ENCODE data around the gene C2CD4A.
"Not testable (repeated sequence)": the region's sequence is repeated elsewhere in the genome, so short reads cannot be mapped to it uniquely, and the experiment has no call there.

C2CD4A gene, protein sequence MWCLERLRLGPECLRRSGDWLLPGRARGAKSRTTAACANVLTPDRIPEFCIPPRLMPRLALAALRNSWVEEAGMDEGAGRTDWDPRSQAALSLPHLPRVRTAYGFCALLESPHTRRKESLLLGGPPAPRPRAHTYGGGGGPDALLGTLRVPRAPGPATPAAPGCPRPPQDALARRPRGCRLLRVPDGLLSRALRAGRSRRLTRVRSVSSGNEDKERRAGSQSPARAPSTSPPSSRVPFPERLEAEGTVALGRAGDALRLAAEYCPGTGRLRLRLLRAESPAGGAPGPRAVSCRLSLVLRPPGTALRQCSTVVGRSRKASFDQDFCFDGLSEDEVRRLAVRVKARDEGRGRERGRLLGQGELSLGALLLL

DNA sequence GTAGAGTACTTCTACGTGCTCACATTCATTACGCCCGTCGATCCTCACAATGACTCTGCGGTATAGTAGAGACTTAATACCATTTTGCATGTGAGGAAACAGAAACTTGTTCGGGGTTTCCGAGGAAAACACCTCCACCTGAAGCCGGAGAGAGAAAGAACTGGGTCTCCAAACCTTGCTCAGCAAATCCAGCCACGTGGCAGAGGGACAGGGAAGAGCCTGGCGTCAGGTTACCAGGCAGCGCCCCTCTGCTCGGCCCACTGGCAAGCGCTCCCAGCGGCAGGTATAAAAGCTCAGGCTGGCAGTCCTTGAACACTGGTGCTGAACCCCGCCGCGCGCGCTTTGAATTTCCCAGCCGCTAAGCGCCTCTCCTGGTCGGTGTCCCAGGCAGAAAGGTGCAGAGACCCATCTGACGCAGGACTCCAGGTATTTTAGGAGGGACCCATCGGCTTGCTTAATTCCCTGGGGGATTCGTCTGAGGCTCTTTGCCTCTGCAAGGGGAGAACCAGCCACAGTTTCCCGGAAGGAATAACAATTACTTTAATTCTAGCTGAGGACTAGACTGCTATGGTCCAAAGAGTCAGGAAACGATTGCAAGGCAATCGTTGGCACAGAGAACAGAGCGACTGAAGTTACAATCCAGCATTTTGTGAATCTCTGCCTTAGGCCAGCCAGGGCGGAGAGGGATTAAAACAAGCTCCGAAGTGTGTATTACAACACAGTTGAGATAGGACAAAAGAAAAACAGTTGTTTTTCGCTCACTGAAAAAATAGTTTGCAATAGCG, at the start of gene C2CD4A:
Gene C2CD4A, plus strand, starts transcription at position 315 of the 785 bp plus-strand sequence. CDS start 637 bp downstream, outside the sequence.
- FAIRE-seq (peak; percentile 60), DNase-seq (ENCODE audit: extremely low spot score, insufficient read length, low read depth) (no peak)

DNA sequence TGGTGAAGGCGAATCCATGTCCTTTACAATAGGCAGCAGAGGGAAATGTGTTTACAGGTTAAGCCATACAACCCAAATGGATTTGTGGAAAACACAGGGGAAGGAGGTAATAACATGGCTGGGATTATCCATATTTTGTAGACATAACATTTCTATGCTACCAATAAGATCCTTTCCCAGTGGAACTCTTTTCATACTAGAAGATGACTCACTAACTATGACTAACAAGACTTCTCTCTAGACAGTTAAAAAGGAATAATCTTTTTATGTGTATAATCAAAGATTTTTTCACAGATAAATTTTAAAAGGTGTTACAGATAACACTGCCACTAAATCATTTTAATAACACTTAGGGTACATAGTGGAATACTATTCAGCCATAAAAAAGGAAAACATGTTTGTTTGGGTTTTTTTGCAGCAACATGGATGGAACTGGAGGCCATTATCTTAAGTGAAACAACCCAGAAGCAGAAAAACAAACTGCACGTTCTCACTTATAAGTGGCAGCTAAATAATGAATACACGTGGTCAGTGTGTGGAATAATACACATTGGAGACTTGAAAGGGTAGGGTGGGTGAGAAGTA, 46.1 kb upstream of the C2CD4A start:
- DNase-seq (ENCODE audit: extremely low spot score, insufficient read length, low read depth): no peak

DNA sequence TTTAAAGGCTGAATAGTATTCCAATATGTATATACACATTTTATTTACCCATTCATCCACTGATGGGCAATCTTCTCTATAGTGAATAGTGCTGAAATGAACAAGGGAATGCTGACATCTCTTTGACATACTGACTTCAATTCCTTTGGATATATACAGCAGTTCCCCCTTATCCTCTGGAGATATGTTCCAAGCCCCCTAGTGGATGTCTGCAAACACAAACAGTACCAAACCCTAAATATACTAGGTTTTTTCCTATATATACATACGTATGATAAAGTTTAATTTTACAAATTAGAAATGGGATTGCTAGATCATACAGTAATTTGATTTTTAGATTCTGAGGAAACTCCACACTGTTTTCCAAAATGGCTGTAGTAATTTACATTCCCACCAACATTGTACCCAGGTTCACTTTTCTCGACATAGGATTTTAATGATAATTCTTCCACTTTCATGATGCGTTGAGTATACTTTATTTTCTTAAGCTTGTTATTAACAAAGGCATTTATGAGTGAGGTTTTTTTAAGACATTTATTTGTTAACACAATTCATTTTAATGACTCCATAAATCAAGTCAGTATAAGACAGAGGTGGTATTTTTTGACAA, 44.7 kb upstream of the C2CD4A start:
- FAIRE-seq (no peak), DNase-seq (ENCODE audit: extremely low spot score, insufficient read length, low read depth) (no peak)

More for the DNA sequence above, 46.1 kb upstream of the C2CD4A start:
- FAIRE-seq: no peak

DNA sequence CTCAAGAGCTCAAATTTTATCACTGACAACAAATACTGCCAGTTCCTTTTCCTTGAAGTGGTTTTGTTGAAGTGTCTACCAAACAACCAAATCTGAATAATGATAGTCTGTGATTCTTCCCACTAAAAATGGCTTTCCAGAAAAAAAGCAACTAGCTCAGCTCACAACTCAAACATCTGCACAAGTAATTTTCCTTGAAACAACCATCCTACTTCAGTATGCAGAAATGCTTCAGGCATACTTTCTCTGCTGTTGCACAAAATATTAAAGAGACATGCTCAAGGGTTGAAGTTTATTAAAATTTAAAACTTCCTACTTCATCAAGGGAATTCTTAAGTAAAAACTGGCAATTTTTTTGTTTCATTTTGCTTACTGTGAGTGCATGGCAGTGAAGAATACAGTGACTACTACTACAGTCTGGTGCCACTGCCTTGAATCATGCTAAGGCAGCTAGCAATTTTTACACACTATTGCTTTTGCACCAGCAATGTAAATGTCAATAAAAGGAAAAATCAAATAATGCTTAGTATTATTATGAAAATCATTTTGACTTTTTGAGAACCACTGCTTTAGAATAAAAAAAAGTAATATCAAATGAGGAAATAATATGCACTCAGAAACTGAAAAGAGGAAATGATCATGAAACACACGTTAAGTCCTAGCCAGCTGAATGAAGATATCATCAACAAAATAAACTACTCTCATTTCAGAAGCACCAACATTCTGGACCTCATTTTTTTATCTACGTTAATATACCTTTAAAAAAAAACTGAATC, 40.1 kb upstream of the C2CD4A start:
- DNase-seq (ENCODE audit: extremely low spot score, insufficient read length, low read depth): no peak
- no peak for FAIRE-seq

DNA sequence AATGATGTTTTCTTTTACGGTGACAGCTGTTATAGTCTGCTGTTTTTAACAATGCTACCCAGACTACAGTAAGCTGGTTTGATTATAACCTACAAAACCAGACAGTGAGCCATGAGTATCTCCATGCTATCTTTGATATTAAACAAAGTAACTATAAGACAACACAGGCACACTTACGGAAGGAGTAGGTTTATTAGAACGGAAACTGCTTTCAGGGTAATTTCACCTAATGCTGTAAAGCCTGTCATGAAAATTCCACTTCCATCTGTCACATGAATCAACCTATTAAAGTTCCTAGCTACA, 39.6 kb upstream of the C2CD4A start:
- no peak for DNase-seq (ENCODE audit: extremely low spot score, insufficient read length, low read depth)
- peak; percentile 62 for FAIRE-seq

DNA sequence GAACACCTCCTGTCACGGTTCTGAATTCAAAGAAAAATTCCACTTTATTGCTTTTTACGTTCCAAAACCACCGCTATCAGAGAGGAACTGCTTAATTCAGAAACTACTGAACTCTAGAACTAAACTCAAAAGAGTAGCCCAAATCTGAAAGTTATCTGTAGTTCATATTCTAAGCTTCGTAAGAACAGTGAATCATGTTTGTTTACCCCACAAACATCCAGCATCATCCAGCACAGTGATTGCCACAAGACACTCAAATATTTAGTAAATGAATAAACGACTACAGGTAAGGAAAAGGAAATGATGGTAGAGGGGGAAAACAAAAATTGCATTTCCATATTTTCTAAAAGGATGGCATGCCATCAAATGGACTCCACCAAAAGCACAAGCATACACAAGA, 38.9 kb upstream of the C2CD4A start:
- FAIRE-seq: peak; percentile 33

DNA sequence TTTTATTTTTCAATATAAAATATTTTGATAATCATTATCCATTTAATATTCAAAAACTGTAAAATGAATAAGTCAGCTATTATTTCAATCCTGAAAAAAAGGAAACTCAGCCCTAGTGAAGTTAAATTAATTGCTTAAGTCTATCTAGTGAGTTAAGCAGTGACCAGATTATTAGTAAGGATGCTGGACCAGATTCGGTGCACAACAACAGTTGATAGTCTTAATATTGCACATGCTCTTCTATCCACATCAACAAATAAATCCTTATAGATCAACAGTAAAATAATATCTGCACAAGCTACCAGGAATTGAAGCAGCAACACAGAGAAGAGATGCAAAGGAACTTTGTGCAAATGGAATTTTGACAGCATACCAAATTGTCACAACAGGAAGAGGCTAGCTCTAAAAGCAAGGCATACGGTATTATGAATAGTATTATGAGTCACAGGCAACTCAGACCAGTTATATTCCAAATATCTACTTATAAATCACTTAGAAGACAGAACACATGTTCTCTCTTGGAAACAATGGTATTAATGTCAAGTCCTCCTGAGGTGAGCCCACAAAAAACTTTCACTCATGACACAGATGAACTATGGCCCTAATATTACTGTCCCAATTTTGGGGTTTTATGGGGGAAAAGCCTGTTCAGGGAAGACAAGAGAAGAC, 31.4 kb upstream of the C2CD4A start:
- no peak for FAIRE-seq
- no peak for DNase-seq (ENCODE audit: extremely low spot score, insufficient read length, low read depth)

More for the DNA sequence above, 38.9 kb upstream of the C2CD4A start:
- DNase-seq (ENCODE audit: extremely low spot score, insufficient read length, low read depth): no peak

DNA sequence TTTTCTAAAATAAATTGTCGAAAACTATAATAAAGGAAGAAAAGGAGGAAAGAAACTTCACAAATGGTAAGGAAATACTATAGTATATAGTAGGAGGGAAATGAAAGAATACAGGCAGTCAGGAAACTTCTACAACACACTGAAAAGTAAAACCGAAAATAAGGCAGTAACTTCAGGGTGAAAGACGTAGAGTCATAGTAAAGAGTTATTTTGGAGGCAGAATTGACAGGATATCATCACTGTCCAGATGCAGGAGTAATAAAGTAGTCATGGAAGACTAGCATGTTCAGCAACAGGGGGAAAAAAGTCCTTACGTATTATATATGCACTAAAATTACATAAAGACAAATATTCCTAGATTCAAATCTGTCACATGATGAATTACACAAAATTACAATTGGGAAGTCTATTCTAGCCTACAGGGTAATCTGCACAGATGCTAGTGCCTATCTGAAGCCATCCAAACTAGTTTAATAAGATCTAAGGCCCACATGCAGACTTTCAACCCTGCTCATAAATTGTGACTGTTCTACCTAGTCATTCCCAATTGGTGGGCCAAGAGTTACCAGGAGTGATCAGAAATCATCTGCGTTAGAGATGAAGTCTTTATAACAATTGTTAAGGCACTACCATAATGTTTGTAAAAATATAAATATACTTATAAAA, 20.6 kb upstream of the C2CD4A start:
- peak; percentile 77 for FAIRE-seq

DNA sequence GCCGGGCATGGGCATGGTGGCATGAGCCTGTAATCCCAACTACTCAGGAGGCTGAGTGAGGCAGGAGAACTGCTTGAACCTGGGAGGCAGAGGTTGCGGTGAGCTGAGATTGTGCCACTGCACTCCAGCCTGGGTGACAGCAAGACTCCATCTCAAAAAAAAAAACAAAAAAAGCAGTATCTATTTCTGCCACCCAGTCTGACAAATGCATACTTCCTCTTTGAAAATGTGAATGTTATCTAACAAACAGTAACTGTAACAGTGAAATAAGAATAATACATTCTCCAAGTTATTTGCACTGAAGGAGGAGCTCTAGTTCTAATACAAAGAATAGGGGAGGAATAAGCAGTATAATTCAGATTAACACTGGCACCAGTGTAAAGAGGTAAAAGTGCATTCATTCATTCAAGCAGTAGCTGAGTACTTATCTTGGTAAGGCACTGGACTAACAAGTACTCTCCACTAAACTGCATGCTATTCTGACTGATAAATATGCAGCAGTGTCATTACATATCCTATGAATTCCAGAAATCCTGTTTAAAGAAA, 19.4 kb upstream of the C2CD4A start:
- FAIRE-seq: peak; percentile 62

More for the DNA sequence above, 20.6 kb upstream of the C2CD4A start:
- no peak for DNase-seq (ENCODE audit: extremely low spot score, insufficient read length, low read depth)

DNA sequence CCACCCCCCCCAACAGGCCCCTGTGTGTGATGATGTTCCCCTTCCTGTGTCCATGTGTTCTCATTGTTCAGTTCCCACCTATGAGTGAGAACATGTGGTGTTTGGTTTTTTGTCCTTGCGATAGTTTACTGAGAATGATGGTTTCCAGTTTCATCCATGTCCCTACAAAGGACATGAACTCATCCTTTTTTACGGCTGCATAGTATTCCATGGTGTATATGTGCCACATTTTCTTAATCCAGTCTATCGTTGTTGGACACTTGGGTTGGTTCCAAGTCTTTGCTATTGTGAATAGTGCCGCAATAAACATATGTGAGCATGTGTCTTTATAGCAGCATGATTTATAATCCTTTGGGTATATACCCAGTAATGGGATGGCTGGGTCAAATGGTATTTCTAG, 18.5 kb upstream of the C2CD4A start:
- not testable (repeated sequence) for DNase-seq (ENCODE audit: extremely low spot score, insufficient read length, low read depth); FAIRE-seq

More for the DNA sequence above, 19.4 kb upstream of the C2CD4A start:
- DNase-seq (ENCODE audit: extremely low spot score, insufficient read length, low read depth): no peak

DNA sequence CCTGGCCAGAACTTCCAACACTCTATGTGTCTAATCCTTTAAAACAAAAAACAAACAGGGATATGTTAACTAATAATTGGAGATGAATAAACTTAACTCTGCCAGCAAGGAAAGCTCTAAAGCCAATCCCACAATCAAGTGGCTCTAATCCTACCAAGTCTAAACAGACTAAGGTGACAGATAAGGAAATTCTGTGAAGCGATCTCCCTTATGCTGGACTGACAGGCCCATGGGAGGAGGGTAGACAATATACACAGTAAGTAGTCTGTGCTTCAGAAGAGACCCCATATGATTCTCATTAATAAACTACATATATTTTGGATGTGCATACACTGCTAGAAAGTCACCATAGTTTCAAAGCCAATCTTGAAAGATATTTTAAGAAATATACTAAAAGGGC, 16.7 kb upstream of the C2CD4A start:
- DNase-seq (ENCODE audit: extremely low spot score, insufficient read length, low read depth): no peak
- no peak for FAIRE-seq

DNA sequence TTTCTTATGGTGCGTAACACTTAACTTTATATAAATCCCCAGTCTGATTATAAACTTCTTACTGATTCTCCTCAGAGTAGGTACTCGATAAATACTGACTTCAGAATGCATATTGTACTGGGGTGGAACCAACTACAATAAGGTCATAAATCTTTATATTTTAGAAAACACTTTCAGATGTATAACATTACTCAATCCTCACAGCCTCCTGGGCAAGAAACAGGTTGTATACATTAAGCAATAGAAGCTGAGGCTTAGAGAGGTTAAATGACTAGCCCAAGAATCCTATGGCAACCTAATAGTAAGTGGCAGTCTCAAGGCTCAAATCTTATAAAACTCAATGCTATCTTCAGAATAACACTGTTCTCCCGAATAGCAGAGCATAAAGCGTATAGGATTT, 15.6 kb upstream of the C2CD4A start:
- DNase-seq (ENCODE audit: extremely low spot score, insufficient read length, low read depth) (no peak), FAIRE-seq (no peak)

DNA sequence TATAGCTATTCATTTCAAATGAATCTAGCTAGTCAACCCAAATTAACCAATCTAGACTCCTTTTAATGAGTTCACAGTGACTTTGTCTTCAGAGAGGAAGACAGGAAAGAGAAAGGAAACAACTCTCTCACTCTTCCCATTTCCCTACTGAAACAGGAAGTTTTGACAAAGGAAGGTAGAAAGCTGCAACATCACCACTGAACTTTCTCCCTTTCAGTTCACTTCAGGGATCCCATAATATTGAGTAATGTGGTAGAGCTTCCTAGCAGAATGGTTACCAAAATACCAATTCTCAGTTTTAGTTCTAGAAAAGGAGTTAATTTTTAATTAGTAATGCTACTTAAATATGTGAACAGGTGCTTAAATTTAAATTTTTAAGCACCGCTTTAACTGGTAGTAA, 14.1 kb upstream of the C2CD4A start:
- FAIRE-seq: peak; percentile 62
- DNase-seq (ENCODE audit: extremely low spot score, insufficient read length, low read depth): no peak

DNA sequence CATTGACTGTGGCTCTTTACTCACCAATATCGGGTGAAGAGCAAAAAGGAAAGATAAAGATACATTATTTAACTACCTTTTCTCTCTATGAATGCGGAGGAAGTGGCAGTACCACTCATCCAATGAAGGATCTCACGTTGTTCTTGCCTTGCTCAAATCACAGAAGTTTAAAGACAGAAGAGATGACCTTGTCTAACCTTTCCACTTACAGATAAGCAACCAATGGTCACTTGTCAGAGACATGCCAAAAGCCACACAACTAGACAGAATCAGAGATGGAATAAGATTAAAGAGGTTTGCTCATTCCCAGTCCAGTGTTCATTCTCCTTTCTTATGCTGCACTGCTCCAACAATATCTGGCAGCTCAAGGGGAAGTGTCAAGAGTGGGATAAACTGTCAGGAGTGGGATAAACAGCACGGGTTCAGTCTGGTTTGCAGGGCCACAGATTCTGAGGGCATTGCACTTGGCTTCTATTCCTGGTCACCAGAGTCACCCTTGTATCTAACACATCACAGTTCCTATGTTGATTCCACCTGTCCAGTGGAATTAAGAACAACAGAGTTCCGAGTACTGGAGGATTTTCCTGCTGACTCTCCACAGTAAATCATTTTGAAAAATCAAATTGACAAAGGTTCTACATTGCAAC, 13.2 kb upstream of the C2CD4A start:
- no peak for FAIRE-seq

DNA sequence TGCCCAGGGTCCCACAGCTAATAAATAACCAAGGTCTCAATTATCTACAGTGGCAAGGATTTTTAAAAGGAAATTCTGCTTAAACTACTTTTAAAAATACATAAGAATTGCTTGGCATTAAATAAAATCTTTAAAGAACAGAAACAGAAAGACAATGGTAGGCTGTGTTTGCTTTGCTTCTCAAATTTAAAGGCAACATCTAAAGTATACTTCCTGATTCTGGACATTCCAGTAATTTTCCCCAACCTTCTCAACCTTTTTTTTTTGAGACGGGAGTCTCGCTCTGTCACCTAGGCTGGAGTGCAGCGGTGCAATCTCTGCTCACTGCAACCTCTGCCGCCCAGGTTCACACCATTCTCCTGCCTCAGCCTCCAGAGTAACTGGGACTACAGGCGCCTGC, 11.8 kb upstream of the C2CD4A start:
- no peak for FAIRE-seq
- DNase-seq (ENCODE audit: extremely low spot score, insufficient read length, low read depth): no peak

More for the DNA sequence above, 13.2 kb upstream of the C2CD4A start:
- DNase-seq (ENCODE audit: extremely low spot score, insufficient read length, low read depth): no peak

DNA sequence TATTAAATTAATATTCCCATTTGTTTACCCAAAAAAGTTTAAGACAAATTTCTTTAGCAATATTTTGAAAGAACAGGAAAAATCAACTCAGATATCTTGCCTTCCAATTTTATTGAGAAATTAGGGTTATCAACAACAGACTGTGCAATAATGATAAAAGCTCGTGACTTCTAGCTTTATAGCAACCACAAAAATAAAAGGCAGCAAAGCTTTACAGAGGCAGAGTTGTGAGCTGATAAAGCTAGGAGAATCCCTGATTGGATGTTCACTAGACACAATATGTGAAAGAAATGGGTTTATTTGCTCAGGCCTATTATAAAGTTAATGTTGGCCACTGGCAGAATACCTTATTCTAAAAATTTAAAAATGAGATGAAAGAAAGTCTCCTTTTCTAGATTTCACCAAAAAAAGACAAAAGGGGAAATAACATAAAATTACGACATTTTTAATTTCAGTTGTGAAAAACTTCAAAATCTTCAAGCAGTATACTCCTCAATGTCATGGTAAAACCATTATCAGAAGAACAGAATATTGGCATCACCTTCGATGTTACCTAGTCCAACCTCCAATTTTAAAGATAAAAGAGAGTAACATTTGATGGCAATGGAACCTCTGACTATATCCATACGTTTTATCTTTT, 9.3 kb upstream of the C2CD4A start:
- DNase-seq (ENCODE audit: extremely low spot score, insufficient read length, low read depth) (no peak), FAIRE-seq (no peak)

DNA sequence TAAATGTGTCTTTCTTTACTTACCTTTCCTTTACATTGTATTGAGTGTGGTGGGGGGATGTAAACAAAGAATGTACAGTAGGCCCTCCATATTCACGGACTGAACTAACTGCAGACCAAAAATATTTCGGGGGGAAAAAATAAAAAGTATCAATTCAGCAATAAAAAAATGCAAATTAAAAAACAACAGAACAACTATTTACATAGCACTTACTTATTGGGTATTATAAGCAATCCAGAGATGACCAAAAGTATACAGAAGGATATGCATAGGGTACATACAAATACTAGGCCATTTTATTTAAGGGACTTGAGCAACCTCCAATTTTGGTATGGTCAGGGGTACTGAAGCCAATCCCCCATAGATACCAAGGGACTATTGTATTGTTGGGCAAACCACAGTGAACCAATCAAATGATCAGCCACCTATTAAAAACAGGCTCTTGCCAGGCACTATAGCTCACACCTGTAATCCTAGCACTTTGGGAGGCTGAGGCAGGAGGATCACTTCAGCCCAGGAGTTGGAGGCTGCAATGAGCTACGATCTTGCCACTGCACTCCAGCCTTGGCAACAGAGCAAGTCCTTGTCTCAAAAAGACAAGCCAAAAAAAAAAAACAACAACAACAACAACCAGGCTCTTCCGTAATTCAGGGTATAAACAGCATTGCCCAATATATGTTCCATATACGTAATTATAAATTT, 8.3 kb upstream of the C2CD4A start:
- no peak for DNase-seq (ENCODE audit: extremely low spot score, insufficient read length, low read depth)
- FAIRE-seq: no peak

All from GM18507 (cell line).